ENCODE results near the gene OLFM2. TPM values are rescaled to one million over a fixed set of nuclear protein-coding genes. Genes with fewer than 3 reads are reported as not detected.

OLFM2 gene
- total and polyA plus RNA-seq, 2 experiments from 2014 or later: 58.1 to 117 TPM

GRCh38 chr19:9941231-9941630, 4.9 kb upstream of the OLFM2 start (continued):
- no peak for TF ChIP-seq ZNF462 (CRISPR knock-in tag; IDR thresholded peaks at IDR 0.05)
- no peak for TF ChIP-seq CREB1 (CRISPR knock-in tag; IDR thresholded peaks at IDR 0.05; ENCODE audit: low read depth)
- TF ChIP-seq EZH2 (IDR thresholded peaks at IDR 0.05; ENCODE audit: low read depth, unreplicated experiment): no peak
- no peak for TF ChIP-seq NANOG (IDR thresholded peaks at IDR 0.05; ENCODE audit: borderline replicate concordance)

- Mint-ChIP-seq H3K27me3 (ENCODE audit: insufficient read depth, low read depth, poor library complexity) (peaks cover 16% of the 10 kb centered on the region), H3K27ac (no peak overlapping the region), H3K4me3 (no peak overlapping the region), H3K36me3 (ENCODE audit: low read depth) (peaks cover 2% of the 10 kb centered on the region; the same call in 1 of the 3 replicates), H3K9me3 (peaks cover 15% of the 10 kb centered on the region), H3K4me1 (peaks cover 21% of the 10 kb centered on the region)
- Histone ChIP-seq H2AFZ (no peak overlapping the region), H3F3A (replicated peaks; ENCODE audit: low read depth) (no peaks in the 10 kb centered on the region), H3K9me2 (ENCODE audit: insufficient read depth) (peaks cover 5% of the 10 kb centered on the region; the same call in 1 of the 2 replicates), H3K27me3 (ENCODE audit: insufficient read depth) (no peaks in the 10 kb centered on the region), H3K27ac (ENCODE audit: low read depth) (no peak overlapping the region), H4K20me1 (replicated peaks; ENCODE audit: insufficient read depth) (no peaks in the 10 kb centered on the region), H3K79me2 (replicated peaks; ENCODE audit: insufficient read depth) (peaks cover under 1% of the 10 kb centered on the region; the same call in 1 of the 2 replicates), H3K4me2 (no peak overlapping the region), H3K36me3 (ENCODE audit: insufficient read depth) (no peaks in the 10 kb centered on the region), H3K4me3 (no peak overlapping the region), H3K4me1 (ENCODE audit: insufficient read depth) (peaks cover 9% of the 10 kb centered on the region)
- DNase-seq (ENCODE audit: low spot score): no peak
- ATAC-seq: no peak
- TF ChIP-seq EZH2 (IDR thresholded peaks at IDR 0.05; ENCODE audit: low read depth, unreplicated experiment) (no peak), REST (IDR thresholded peaks at IDR 0.05; ENCODE audit: unreplicated experiment) (no peak), POLR2AphosphoS5 (IDR thresholded peaks at IDR 0.05; ENCODE audit: low read depth) (no peak), ZNF462 (CRISPR knock-in tag; IDR thresholded peaks at IDR 0.05) (no peak)
These were observed 4.5 kb upstream of the OLFM2 start for GRCh38 chr19:9940778-9941177.
